Activated naive CD8-positive, alpha-beta T cell treated with anti-CD3 and anti-CD28 coated beads, Interleukin-2, amount 50 U/mL, for 16 hours (primary cell): ENCODE data around the gene SLC25A34.

Source experiments
- DNase-seq: peaks from one replicate; pipeline ENCODE4 v3.0.0-alpha.2; 2020; ENCODE audit warnings: low read depth, low spot score

SLC25A34 gene

GRCh38 chr1:15771836-15772515 lies 35.9 kb downstream of the SLC25A34 start:
- no peak for DNase-seq

- DNase-seq: no peak
Measured at GRCh38 chr1:15775706-15776105, 39.6 kb downstream of the SLC25A34 start.

- no peak for DNase-seq
Measured at GRCh38 chr1:15777909-15778707, 42.0 kb downstream of the SLC25A34 start.

GRCh38 chr1:15785683-15786082 lies 49.6 kb downstream of the SLC25A34 start:
- DNase-seq: no peak

GRCh38 chr1:15786581-15786980 lies 50.5 kb downstream of the SLC25A34 start:
- DNase-seq: no peak

GRCh38 chr1:15788624-15789301 lies 52.7 kb downstream of the SLC25A34 start:
- no peak for DNase-seq
